ENCODE data around the gene EIF4E1B. TPM values are rescaled to one million over a fixed set of nuclear protein-coding genes. Genes with fewer than 3 reads are reported as not detected.

EIF4E1B gene
- total RNA-seq, 4 donors from 2014 or later: not detected

DNA sequence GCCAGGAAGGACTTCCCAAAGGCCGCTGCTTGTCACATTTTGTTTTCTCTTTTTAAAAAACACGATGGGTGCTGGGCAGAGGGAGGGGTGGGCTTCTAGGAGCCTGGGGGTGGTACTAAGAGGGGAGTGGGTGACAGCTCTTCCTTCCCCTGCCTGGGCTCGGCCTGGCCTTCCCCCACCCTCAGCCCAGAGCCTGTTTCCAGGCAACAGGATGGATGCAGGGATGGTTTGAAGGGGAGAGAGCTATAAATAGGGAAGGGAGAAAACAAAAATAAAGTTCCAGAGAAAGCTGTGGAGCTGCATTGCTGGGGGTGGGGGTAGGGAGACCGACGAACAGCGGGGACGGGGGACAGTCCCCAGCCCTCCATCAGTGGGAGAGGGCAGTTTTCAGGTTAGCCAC, 14.0 kb upstream of the EIF4E1B start:
- Histone ChIP-seq H3K9me3 (no peaks in the 10 kb centered on the region), H3K27ac (no peak overlapping the region), H3K36me3 (no peaks in the 10 kb centered on the region), H3K4me1 (peaks cover 7 to 27% (median 14%) of the 10 kb centered on the region in 3 donors), H3K4me3 (no peak overlapping the region), H3K27me3 (peaks cover 11 to 90% (median 25%) of the 10 kb centered on the region in 4 donors)
- TF ChIP-seq, protein P1, sequence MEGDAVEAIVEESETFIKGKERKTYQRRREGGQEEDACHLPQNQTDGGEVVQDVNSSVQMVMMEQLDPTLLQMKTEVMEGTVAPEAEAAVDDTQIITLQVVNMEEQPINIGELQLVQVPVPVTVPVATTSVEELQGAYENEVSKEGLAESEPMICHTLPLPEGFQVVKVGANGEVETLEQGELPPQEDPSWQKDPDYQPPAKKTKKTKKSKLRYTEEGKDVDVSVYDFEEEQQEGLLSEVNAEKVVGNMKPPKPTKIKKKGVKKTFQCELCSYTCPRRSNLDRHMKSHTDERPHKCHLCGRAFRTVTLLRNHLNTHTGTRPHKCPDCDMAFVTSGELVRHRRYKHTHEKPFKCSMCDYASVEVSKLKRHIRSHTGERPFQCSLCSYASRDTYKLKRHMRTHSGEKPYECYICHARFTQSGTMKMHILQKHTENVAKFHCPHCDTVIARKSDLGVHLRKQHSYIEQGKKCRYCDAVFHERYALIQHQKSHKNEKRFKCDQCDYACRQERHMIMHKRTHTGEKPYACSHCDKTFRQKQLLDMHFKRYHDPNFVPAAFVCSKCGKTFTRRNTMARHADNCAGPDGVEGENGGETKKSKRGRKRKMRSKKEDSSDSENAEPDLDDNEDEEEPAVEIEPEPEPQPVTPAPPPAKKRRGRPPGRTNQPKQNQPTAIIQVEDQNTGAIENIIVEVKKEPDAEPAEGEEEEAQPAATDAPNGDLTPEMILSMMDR (IDR thresholded peaks at IDR 0.05): no peak
- TF ChIP-seq POLR2A (IDR thresholded peaks at IDR 0.05): no peak
- 62 to 66% methylated on average over 7 of the region's 7 CpGs for WGBS, 2 donors
- no peak for DNase-seq
- intact Hi-C loops (cut with DNase I): no loop called here

DNA sequence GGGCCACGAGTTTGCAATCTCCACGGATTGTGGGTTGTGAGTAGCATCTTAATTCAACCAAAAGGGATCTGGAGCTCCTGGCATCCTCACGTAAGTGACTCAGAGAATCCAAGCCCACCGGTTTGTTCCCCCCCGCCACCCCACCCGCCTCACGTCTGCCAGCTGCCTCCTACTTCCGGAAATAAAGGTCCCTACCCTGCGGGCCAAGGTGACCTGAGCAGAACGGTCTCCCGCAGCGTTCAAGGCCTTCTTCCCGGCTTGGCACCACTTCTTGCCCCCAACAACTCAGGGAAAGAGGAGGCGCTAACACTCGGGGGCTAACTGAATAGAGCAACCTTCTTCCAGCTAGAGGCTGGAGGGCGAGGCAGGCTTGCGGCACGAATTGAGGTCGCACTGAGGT, 11.7 kb upstream of the EIF4E1B start:
- Histone ChIP-seq H3K27me3 (peaks cover 11 to 90% (median 25%) of the 10 kb centered on the region in 4 donors), H3K9me3 (no peaks in the 10 kb centered on the region), H3K27ac (no peak overlapping the region), H3K36me3 (no peaks in the 10 kb centered on the region), H3K4me3 (peak overlapping the region in 1 of 4 donors; percentile 34), H3K4me1 (peaks cover 7 to 27% (median 14%) of the 10 kb centered on the region in 3 donors)
- DNase-seq: no peak
- no peak for TF ChIP-seq POLR2A (IDR thresholded peaks at IDR 0.05)
- TF ChIP-seq, protein P1 (IDR thresholded peaks at IDR 0.05): no peak
- 29 to 60% methylated on average over 5 to 10 of the region's 19 CpGs for WGBS, 2 donors
- intact Hi-C loops (cut with DNase I): no loop called here

DNA sequence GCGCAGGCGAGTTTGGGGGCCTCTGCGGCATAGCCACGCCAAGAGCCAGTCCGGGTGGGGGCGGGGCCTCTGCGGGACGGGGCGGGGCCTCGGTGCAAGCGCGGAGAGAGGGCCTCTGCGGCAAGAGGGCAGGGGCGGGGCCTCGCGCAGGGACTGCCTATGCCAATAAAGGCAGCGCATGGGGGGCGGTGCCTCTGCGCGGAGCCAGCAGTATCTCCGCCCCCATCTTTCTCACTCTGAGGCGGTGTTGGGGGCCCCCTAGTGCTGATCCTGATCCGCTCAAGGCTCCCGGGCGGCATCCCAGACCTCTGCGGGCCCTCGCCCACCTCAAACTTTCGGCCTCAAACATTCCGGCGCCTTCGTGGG, 11.3 kb upstream of the EIF4E1B start:
- peaks cover 7 to 27% (median 14%) of the 10 kb centered on the region in 3 donors for H3K4me1 ChIP-seq
- H3K27me3 ChIP-seq: peaks cover 11 to 93% (median 25%) of the 10 kb centered on the region in 4 donors
- peak overlapping the region in 1 of 4 donors; percentile 34 for H3K4me3 ChIP-seq
- no peak for TF ChIP-seq POLR2A (IDR thresholded peaks at IDR 0.05)
- TF ChIP-seq, protein P1 (IDR thresholded peaks at IDR 0.05): peak in 1 of 6 experiments; percentile 15
- no peaks in the 10 kb centered on the region for H3K9me3 ChIP-seq
- H3K27ac ChIP-seq: no peak overlapping the region
- intact Hi-C loops (cut with DNase I): no loop called here
- whole genome bisulfite sequencing, 2 donors: no CpG with 5 or more reads among the region's 31 CpGs
- H3K36me3 ChIP-seq: no peaks in the 10 kb centered on the region
- DNase-seq: no peak

DNA sequence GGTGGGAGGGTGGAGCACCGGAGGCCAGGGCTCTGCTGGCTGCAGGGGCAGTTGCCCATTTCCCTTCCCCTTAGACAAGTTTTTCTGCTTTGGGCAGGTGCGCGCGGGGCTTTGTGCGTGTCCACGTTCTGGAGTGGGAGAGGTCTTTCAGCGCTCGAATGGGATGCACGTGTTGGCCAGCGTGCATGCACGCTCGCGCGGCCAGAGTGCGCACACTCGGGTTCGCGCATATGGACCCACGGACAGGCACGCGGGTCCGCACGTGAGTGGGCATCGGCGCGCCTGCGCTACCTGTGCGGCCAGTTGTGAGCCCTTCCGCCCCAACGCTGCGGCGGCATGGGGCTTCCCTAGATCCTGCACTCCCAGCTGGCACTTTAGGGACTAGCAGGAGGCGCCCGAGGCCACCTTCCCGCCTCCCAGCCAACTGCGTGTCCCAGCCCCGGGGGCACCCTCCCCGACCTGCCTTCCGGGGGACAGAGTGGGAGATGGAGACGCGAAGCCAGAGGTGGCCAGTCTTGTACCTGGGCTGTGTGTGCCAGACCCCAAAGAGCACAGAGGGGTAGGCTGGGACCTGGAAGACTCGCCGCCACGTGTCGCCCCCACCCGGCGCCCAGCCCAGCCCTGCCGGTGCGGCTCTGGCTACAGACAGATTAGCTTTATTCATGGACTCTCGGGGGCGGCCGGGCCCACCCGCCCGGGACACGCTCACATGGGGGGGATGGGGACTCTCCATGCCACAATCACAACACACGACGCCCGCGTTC, 10.7 kb upstream of the EIF4E1B start:
- Histone ChIP-seq H3K27ac (no peak overlapping the region), H3K4me3 (peak overlapping the region in 1 of 4 donors; percentile 34), H3K27me3 (peaks cover 11 to 98% (median 25%) of the 10 kb centered on the region in 4 donors), H3K9me3 (no peaks in the 10 kb centered on the region), H3K4me1 (peaks cover 7 to 27% (median 14%) of the 10 kb centered on the region in 3 donors), H3K36me3 (no peaks in the 10 kb centered on the region)
- DNase-seq: no peak
- intact Hi-C loops (cut with DNase I): no loop called here
- WGBS, 2 donors: 0% methylated on average over 1 to 4 of the region's 59 CpGs
- TF ChIP-seq POLR2A (IDR thresholded peaks at IDR 0.05): no peak
- TF ChIP-seq, protein P1 (IDR thresholded peaks at IDR 0.05): no peak

DNA sequence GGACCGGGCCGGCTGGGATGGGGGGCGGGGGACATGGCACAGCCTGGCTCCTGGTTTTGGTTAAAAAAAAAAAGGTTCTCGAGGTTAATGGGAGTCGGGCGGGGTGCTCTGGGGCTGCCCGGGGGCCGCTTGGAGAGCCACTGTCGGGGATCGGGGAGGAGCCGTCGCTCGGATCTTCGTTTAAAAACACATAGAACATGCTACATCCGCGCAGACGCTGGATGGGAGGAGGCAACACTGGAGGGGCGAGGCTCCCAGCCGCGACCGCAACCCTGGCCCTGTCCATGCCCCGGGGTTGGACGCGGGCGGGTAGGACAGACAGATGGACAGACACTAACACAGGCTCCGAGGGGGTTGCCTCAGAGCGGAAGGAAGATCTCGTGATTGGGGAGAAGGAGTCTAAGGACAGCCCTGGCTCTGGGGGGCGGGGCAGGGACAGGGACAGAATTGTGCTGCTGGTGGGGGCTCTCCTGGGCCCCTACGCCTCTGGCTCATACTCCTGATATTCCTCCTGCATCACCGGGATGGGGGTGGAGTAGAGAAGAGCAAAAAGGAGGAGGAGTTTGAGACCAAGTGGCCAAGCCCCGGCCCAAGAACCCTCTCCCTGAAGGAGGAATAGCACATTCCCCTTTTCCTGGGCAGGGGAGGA, 10.0 kb upstream of the EIF4E1B start:
- intact Hi-C loops (cut with DNase I): no loop called here
- Histone ChIP-seq H3K9me3 (no peaks in the 10 kb centered on the region), H3K27me3 (peaks cover 11 to 98% (median 25%) of the 10 kb centered on the region in 4 donors), H3K27ac (no peak overlapping the region), H3K4me1 (peaks cover 7 to 27% (median 14%) of the 10 kb centered on the region in 3 donors), H3K4me3 (peak overlapping the region in 1 of 4 donors; percentile 34), H3K36me3 (no peaks in the 10 kb centered on the region)
- WGBS, 2 donors: 9% methylated on average over 13 to 22 of the region's 32 CpGs
- no peak for DNase-seq
- TF ChIP-seq POLR2A (IDR thresholded peaks at IDR 0.05): no peak
- TF ChIP-seq, protein P1 (IDR thresholded peaks at IDR 0.05): no peak
